Activated naive CD8-positive, alpha-beta T cell treated with anti-CD3 and anti-CD28 coated beads, Interleukin-2, amount 50 U/mL, for 16 hours (primary cell): ENCODE results near the gene NLK.
"Not testable (repeated sequence)": the region's sequence is repeated elsewhere in the genome, so short reads cannot be mapped to it uniquely, and the experiment has no call there.

ENCODE experiments used
- DNase-seq: peaks from one replicate; pipeline ENCODE4 v3.0.0-alpha.2; 2020; ENCODE audit warnings: low read depth, low spot score

The NLK gene

DNA sequence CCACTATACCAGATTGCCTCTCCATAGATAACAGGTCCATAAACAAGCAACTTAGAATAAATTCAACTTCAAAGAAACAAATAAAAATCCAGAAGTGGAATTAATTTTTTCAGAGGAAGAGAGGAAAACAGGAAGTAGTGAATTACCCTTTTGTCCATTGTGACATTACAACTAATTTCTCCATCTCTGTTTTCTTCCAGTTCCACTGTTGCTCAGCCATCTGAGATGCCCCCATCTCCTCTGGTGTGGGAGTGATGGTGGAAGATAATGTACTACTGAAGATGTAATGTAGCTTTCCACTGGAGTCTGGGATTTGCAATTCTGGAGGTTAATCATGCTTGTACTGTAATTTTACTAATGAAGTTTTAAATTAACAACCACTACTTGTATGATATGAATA, 151.9 kb downstream of the NLK start:
- no peak for DNase-seq

DNA sequence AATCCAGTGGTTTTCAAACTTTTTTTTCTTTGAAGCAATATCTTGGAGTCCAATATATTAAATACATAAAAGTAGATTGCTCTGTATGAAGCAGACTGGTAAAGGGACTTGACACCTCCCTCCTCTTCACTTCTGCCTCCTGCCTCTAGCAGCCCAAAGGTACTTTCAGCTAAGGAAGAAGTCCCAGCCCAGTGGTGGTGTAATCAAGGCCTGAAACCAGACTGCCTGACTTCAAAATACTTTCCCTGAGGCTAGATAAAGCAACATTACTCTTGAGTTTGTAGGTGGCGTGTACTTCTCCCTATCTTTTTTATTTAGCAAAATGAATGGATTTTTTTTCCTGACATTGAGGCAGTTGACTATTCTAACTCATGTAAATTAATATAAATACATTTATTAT, 154.2 kb downstream of the NLK start:
- DNase-seq = no peak

DNA sequence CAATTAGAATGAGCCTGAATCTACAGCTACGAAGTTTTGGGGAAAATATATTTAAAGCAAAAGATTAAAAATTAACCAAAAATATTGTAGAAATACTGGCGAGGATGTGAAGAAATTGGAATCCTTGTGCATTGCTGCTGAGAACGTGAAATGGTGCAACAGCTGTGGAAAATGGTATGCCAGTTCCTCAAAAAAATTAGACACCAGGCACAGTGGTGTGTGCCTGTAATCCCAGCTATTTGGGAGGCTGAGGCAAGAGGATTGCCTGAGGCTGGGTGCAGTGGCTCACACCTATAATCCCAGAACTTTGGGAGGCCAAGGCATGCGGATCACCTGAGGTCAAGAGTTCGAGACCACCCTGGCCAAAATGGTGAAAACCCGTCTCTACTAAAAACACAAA, 156.6 kb downstream of the NLK start:
- no peak for DNase-seq

DNA sequence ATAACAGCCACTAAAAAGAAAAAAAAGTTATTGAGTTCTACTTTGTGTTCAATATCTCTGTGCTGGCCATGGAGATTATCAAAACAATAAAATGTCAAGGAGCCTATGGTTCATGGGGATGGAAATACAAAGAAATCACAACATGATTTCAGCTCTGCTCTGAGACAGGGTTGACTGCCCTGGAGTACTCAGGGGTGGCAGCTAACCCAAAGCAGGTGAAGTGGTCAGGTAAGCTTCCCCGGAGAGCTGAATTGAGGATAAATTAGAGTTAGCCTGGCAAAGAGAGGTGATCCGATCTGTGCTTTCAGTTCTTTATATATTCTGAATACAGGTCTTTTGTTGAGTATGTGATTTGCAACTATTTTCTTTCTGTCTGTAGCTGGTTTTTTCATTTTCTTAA, 157.3 kb downstream of the NLK start:
- no peak for DNase-seq

DNA sequence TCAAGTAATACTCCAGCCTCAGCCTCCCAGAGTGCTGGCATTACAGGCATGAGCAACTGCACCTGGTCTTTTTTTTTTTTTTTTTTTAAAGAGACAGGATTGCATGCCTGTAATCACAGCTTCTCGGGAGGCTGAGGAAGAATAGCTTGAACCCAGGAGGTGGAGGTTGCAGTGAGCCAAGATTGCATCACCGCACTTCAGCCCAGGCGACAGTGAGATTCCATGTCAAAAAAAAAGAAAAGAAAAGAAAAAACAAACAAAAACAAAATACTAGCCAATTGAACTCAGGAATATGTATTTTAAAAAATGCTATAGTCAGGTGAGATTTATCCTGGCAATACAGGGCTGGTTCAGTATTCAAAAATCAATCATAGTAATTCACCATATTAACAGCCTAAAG, 158.8 kb downstream of the NLK start:
- DNase-seq = no peak

DNA sequence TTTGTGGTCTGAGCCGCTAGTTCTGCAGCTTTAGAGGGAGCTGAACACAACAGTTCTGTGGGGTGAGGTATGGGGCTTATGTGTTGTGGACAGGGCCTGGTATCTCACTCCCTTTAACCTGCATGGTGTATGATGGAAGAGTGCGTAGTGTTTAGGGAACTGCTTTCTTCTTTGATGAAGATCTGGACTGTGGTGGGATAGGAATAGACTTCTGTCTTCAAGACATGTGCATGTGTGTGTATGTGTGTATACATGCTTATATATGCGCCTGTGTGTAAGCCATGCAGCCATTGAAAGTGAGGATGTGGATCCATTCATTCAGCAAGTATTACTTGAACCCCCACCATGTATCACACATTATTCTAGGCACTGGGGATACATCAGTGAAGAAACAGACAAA, 161.8 kb downstream of the NLK start:
- no peak for DNase-seq

DNA sequence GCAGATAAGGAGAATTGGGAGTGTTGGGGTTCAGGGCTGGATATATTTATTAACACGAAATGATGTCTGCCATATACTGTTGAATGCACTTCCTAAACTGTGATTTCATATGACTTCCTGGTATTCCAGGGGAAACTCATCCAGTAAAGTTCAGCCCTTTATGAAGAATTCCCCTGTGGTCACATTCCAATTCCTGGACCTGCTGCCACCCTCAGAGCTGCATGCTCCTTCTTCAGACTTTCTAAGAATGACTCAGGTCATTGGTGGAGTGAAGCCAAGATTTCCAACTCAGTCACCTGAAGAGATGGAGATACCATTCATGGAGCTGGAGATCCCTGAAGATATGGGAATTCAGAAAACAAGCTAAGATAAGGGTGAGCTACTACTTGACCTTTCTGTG, 162.3 kb downstream of the NLK start:
- DNase-seq = no peak

DNA sequence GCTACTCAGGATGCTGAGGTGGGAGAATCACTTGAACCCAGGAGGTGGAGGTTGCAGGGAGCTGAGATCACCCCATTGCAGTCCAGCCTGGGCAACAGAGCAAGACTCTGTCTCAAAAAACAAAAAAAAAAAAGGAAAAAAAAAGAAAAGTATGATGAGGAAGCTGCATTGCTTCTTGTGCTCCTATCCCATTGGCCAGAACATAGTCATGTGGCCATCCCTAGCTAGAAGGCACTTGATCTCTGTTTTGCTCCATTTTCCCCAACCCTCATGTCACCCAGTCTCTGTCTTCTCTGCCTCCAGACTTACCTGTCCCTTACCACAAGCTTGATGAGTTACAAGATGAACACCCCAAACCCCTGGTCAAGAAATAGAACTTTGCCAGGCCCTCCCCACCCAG, 163.8 kb downstream of the NLK start:
- no peak for DNase-seq

DNA sequence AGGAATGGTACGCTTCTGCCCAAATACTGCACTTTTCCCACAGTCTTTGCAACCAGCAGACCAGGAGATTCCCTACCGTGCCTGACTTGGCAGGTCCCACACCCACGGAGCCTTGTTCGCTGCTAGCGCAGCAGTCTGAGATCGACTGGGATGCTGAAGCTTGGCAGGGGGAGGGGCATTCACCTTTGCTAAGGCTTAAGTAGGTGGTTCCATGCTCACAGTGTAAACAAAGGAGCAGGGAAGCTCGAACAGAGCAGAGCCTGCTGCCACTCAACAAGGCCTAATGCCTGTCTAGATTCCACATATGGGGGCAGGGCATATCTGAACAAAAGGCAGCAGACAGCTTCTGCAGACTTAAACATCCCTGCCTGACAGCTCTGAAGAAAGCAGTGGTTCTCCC, 169.3 kb downstream of the NLK start:
- DNase-seq = no peak

DNA sequence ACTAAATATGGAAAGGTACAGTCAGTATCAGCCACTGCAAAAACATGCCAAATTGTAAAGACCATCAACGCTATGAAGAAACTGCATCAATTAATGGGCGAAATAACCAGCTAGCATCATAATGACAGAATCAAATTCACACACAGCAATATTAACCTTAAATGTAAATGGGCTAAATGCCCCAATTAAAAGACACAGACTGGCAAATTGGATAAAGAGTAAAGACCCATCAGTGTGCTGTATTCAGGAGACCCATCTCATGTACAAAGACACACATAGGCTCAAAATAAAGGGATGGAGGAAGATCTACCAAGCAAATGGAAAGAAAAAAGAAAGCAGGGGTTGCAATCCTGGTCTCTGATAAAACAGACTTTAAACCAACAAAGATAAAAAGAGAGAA, 171.1 kb downstream of the NLK start:
- DNase-seq = not testable (repeated sequence)

DNA sequence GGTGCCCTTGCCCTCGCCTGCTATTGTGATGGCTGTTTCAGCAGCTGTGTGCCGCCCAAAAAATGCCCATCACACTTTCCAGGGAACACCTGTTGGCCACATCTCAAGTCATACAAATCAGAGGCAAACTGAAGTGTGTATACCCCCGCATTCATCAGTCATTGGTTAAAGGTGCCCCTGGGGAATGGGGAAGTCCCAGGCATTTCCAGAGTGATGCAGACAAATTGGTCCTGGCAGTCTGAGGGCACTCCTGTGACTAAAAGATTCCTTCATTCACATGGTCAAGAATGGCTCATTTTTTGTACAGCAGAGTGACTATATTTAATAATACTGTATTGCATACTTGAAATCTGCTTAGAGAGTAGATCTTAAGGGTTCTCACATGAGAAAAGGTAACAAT, 173.6 kb downstream of the NLK start:
- no peak for DNase-seq

DNA sequence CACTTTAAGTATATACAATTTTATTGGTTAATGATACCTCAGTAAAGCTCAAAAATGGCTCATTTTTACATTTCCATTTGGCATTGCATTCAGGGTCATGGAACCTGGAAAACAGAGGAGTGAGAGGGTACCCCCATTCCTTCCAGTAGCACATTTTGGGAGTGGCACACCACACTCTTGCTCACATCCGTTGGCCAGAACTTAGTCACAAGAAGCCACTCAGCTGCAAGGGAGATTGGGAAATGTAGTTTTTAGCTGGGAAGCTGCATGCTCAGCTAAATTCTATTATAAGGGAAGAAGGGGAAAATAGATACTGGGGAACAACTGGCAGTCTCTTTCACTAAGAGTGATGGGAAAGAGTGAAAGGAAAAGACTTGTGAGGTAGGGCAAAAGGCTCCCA, 174.1 kb downstream of the NLK start:
- no peak for DNase-seq

DNA sequence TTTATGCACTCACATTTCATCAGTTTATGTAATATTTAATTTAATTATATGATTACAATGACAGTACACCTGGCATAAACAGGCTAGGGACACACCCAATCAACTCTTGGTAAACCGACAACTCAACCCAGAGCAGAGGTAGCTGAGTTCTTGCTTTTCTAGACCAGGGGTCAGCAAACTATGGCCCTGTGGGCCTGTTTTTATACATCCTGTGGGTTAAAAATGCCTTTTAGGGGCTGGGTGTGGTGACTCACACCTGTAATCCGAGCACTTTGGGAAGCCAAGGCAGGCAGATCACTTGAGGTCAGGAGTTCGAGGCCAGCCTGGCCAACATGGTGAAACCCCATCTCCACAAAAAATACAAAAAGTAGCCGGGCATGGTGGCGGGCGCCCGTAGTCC, 177.3 kb downstream of the NLK start:
- no peak for DNase-seq

DNA sequence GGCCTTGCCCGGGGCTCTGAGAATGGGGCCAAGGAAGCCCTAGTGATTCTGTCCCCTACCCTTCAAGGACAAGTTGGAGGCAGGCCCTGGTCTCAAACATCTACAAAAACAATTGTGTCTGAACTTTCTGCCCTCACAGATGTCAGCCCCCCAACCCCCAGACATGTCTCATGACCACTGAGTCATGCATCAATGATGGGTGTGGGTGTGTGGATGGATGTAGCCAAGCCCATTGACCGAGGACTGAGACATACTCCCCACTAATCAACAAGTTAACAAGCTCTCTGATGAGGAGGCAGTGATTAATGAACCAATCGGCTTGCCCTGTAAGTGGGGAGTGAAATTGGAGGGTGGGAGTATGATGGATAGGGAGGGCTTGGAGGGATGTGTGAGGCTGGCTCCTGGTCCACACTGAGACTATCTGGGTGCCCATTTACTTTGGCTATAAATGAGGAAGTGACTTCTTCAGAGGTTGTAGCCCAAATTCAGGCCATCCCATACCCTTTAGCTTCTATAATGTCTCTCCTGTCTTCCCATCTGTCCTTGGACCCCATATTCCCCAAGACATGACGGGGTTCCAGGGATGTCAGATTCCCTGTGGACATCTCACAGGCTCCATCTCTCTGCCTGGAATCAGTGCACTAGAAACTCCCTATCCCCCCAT, 179.4 kb downstream of the NLK start:
- DNase-seq = no peak

DNA sequence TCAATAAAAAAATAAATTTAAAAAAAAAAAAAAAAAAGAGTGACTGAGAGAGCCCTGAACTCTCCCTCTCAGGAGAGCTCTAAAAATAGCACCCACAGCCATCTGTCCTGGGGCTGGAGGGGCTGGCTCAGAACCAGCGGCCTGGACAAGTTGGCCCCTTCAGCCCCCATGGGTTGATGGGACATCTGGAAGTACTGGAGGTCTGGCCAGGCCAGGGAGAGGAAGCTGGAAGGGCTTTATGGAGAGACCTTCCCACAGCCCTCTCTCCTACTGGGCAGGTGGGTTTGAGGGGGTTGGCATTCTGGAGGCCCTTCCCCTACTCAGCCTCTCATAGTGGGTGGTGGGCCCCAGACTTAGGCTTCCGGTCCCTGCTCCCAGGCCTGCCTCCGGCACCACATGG, 182.8 kb downstream of the NLK start:
- DNase-seq = no peak

DNA sequence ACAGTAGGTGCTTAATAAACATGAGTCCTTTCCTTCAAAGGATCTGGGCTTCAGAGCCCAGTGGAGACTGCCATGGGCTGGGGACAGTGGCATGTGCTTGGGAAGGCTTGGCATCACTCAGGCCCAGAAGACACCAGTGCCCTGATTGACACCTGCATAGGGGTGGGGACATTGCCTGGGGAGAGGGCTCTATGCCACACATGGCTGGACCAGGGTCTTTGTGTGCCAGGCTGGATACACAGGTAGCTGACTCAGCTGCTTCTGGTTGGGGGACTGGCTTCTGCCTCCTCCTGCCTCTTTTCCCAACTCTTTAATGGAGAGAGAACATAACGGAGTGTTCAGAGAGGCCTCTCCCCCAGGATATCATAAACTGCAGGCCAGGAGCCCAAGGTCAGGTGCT, 183.4 kb downstream of the NLK start:
- no peak for DNase-seq

DNA sequence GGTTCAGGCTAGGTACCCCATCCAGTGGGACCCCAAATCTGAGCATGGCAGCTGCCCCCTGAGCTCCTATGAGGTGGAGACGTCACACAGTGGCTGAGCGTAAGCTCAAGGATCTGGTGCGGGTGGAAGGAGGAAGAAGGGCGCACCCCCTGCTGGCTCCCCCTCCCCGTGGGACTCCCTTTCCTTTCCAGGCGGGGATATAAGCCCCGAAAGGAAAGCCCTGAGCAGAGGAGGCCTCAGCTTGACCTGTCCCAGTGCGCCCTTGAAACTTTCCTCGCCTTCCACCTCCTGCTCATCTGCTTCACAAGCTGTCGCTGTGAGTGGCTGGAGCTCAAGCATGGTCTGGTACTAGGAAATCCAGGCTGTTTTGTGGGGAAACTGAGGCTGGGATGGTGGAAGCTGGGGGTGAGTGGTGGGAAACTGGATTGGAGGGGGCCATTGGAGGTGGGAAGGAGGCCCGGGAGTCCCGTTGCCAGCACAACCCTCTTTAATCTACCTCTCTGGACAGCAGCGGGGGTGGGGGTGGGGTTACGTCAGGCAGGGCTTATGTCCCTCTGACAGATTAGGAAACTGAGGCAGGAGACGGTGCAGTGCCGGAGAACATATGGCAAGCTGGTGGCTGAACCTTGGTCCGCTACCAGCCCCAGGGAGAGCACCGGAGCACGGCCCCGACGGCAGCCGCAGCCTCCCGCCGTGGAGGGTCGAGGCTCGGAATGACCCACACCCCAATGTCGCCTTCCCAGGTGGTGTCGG, 184.3 kb downstream of the NLK start:
- DNase-seq = no peak

DNA sequence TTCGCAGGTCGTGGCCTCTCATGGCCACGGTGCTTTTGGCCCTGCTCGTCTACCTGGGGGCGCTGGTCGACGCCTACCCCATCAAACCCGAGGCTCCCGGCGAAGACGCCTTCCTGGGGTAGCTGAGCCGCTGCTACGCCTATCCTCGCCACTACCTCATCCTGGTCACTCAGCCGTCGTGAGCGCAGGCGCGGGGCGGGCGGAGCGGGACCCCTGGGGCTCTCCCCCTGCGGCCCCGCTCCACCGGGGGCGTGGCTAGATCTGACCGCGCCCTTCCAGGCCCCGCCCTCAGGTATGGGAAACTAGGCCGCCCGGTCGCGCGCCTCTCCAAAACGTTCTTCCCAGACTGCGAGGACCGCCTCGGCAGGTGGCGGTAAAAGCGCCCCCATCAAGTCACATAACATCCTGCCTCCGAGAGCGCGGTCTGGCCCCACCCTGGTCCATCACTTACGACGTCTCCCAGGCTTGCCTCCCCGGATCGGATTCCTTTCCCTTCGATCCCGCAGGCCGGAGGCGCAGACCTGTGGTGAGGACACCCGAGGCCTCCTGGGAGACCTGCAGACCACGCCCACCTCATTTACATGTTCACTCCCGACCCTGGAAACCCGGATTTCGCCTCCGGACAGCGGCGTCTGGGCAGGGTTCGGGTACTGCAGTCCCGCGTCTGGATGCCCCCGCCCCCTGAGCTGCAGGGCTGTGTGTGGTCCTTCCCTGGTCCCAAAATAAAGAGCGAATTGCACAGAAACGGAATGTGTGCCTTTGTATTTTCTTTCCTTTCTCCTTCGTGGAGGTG, 185.0 kb downstream of the NLK start:
- no peak for DNase-seq

DNA sequence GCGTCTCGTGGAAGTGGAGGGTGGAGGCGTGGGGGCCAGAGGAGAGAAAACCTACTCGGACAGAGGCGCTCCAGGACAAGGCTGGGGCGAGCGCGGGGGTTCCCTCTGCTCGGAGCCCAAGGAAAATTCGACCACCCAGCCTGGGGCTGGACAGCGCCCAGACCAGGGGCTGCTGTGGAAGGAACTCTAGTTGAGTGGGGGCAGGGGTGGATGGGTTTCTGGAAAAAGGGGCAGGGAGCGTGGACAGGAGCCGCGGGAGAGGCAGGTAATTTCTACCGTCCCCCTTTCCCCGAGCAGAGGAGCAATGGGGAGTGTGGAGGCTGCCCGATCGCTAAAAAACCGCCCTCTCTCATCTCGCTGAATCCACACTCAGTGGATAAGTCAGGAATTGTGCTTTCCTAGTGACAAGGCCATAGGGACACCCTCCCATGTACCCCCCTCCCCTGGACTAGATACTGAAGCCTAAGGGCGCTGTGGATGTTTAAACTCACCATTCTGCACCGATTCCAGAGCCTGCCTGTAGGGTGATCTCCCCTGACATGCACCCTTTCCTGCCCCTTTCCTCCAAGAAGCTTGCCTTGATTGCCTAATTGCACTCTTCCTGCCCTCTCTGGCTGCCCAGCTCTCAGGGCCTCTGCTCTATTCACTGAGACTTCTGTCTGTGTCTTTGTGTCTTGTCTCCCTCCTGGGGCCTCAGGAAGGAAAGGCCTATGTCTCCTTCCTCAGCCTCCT, 185.8 kb downstream of the NLK start:
- DNase-seq = no peak

DNA sequence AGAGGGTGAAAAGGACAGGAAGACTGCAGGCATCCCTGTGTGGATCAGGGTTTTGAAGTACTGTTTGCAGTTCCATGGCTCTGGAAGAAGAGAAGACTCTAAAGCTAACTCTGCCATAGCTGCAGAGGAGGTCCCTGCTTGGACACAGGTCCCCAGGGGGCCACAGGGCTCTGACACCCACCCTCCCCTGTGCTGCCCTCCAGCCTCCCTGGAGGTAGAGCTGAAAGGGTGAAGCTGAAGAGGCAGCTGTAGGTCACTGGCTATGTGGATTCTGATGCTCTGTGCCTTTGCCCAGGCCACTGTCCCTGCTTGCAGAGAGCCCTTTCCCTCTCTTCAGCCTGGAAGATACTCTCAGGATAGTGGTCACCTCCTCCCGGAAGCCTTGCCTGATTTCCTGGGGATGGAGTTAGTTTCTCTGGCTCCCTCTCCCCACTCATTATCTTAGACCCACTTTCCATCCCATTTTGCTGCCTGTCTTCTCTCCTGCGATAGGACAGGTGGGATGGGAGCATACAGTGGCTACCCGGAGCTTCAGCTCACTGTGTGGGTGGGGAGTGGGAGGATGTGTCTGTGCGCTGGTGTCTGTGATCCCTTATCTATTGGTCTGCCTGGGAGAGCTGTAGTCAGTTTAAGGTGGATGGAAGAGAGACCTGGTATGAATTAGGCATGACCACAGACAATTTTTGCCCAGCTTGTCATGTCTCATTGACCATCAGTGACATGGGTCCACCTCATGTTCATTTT, 186.7 kb downstream of the NLK start:
- DNase-seq = no peak

DNA sequence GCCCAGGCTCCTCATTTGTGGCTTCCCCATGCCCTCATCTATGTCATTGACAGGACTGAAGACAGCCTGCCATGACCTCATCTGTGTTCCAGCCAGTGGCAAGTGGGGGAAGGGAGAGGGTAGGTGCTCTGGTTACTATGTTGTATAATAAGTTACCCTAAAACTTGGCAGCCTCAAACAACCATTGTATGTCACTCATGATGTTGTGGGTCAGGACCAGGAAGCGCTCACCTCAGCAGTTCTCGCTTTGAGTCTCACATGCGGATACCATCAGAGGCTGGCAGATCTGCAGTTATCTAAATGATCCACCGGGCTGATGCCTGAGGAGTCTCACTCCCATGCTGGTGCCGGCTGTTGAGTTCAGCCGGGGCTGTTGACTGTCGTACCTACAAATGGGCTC, 187.5 kb downstream of the NLK start:
- DNase-seq = no peak
